IMR-90 (cell line): ENCODE results near the gene KLC1. TPM values are rescaled to one million over a fixed set of nuclear protein-coding genes. Genes with fewer than 3 reads are reported as not detected.

Experiments
- ATAC-seq: fragments of 200-7000 bp; cut with Tn5 transposase; 2 replicates; pipeline ENCODE4 v1.9.1; 2020; ENCODE audit warnings: low read depth, mild to moderate bottlenecking, moderate library complexity
- BruUV-seq: library from RNA; stranded (reverse); fragments of 400-500 nt; replicated peaks from 2 replicates; lab custom pipeline; 2021; lab: Mats Ljungman, UMichigan
- CTCF ChIA-PET: fragments of 300-600 bp; formaldehyde crosslinking; extraction: SDS; loops from one replicate; lab custom pipeline; 2021; ENCODE audit warnings: antibody characterized with exemption; lab: Yijun Ruan, JAX
- POLR2A ChIA-PET: fragments of 300-600 bp; sonication (Branson Sonifier 250); formaldehyde crosslinking; loops from one replicate; lab custom pipeline; 2022; ENCODE audit warnings: antibody characterized with exemption; ENCODE audit not compliant: unreplicated experiment; lab: Charles Lee
- DNase-seq: peaks from one replicate; pipeline ENCODE4 v3.0.0; 2013
- H2AFZ ChIP-seq: replicated peaks from 2 replicates; pipeline ENCODE3; 2013; ENCODE audit warnings: low read length, mild to moderate bottlenecking; ENCODE audit not compliant: poor library complexity
- H2AK5ac ChIP-seq: 2 replicates; pipeline ENCODE4 v1.6.1; 2013; ENCODE audit warnings: low read depth, low read length, inconsistent platforms
- H2AK9ac ChIP-seq: replicated peaks from 2 replicates; pipeline ENCODE3; 2013; ENCODE audit warnings: mild to moderate bottlenecking, low read depth, low read length, moderate library complexity; ENCODE audit not compliant: poor library complexity
- H2BK120ac ChIP-seq: 2 replicates; pipeline ENCODE4 v1.6.1; 2013; ENCODE audit warnings: low read depth, low read length, inconsistent platforms
- H2BK15ac ChIP-seq: 3 replicates; pipeline ENCODE4 v1.6.1; 2013; ENCODE audit warnings: low read depth, low read length, inconsistent platforms
- H2BK20ac ChIP-seq: 2 replicates; pipeline ENCODE4 v1.6.1; 2013; ENCODE audit warnings: low read depth, mild to moderate bottlenecking, inconsistent platforms, low read length, moderate library complexity
- H2BK5ac ChIP-seq: 2 replicates; pipeline ENCODE4 v1.6.1; 2013; ENCODE audit warnings: mild to moderate bottlenecking, low read depth, low read length, inconsistent platforms; ENCODE audit not compliant: poor library complexity, severe bottlenecking
- H3K14ac ChIP-seq: replicated peaks from 2 replicates; pipeline ENCODE4 v1.6.1; 2013; ENCODE audit warnings: low read depth, low read length, inconsistent platforms
- H3K18ac ChIP-seq: 2 replicates; pipeline ENCODE4 v1.6.1; 2013; ENCODE audit warnings: low read depth, low read length, control low read depth
- H3K23ac ChIP-seq: 2 replicates; pipeline ENCODE4 v1.6.1; 2013; ENCODE audit warnings: low read depth, low read length, inconsistent platforms
- H3K27ac ChIP-seq: 2 replicates; pipeline ENCODE4 v1.5.1; 2013; ENCODE audit warnings: mild to moderate bottlenecking, control low read depth, low read length; ENCODE audit not compliant: insufficient read depth
- H3K27me3 ChIP-seq: 2 replicates; pipeline ENCODE4 v1.6.1; 2013; ENCODE audit warnings: low read length; ENCODE audit not compliant: control insufficient read depth, insufficient read depth
- H3K36me3 ChIP-seq: 2 replicates; pipeline ENCODE4 v1.6.1; 2013; ENCODE audit warnings: low read length, mixed read lengths; ENCODE audit not compliant: control insufficient read depth, insufficient read depth
- H3K4ac ChIP-seq: 2 replicates; pipeline ENCODE4 v1.6.1; 2013; ENCODE audit warnings: low read depth, low read length, inconsistent platforms
- H3K4me1 ChIP-seq: 2 replicates; pipeline ENCODE4 v1.6.1; 2013; ENCODE audit warnings: low read length, mixed read lengths; ENCODE audit not compliant: control insufficient read depth, insufficient read depth
- H3K4me2 ChIP-seq: 2 replicates; pipeline ENCODE4 v1.6.1; 2013; ENCODE audit warnings: low read depth, mild to moderate bottlenecking, control low read depth, low read length, moderate library complexity
- H3K4me3 ChIP-seq: 2 replicates; pipeline ENCODE4 v1.5.1; 2013; ENCODE audit warnings: low read depth, mild to moderate bottlenecking, control low read depth, low read length, moderate library complexity; ENCODE audit not compliant: insufficient read depth
- H3K56ac ChIP-seq: 2 replicates; pipeline ENCODE4 v1.6.1; 2013; ENCODE audit warnings: low read length, inconsistent platforms; ENCODE audit not compliant: insufficient read depth; ENCODE audit errors: extremely low read depth
- H3K79me1 ChIP-seq, 2 experiments: 2 replicates each; pipeline ENCODE4 v1.6.1; 2013; ENCODE audit warnings: low read length in 2 of 2, inconsistent platforms in 1 of 2, low read depth in 1 of 2
- H3K9ac ChIP-seq: 2 replicates; pipeline ENCODE4 v1.6.1; 2013; ENCODE audit warnings: low read depth, low read length, control low read depth
- H3K9me1 ChIP-seq: 2 replicates; pipeline ENCODE4 v1.6.1; 2013; ENCODE audit warnings: low read length, inconsistent platforms; ENCODE audit not compliant: insufficient read depth
- H3K9me3 ChIP-seq: 2 replicates; pipeline ENCODE4 v1.6.1; 2013; ENCODE audit warnings: low read length; ENCODE audit not compliant: control insufficient read depth, insufficient read depth
- H4K20me1 ChIP-seq: 2 replicates; pipeline ENCODE4 v1.6.1; 2013; ENCODE audit warnings: low read length, inconsistent platforms; ENCODE audit not compliant: insufficient read depth
- H4K5ac ChIP-seq: 2 replicates; pipeline ENCODE4 v1.6.1; 2013; ENCODE audit warnings: mild to moderate bottlenecking, low read depth, low read length, control low read depth
- H4K8ac ChIP-seq, 2 experiments: 2 replicates each; pipeline ENCODE4 v1.6.1; 2013; ENCODE audit warnings: low read depth in 2 of 2, low read length in 2 of 2, control low read depth in 1 of 2, inconsistent platforms in 1 of 2
- H4K91ac ChIP-seq: 2 replicates; pipeline ENCODE4 v1.6.1; 2013; ENCODE audit warnings: low read depth, low read length, inconsistent platforms; ENCODE audit not compliant: insufficient read depth
- BHLHE40 ChIP-seq: fragments of 150-350 bp; IDR thresholded peaks from 2 replicates; pipeline ENCODE4 v1.6.1; 2016; ENCODE audit warnings: mild to moderate bottlenecking, low read depth, low read length
- CEBPB ChIP-seq: IDR thresholded peaks from 2 replicates; pipeline ENCODE4 v1.6.1; 2012; ENCODE audit warnings: low read depth, low read length, improper control_type of control experiment
- CHD1 ChIP-seq: IDR thresholded peaks from 2 replicates; pipeline ENCODE4 v1.6.1; 2012; ENCODE audit warnings: low read depth, low read length, improper control_type of control experiment
- CTCF ChIP-seq: conservative IDR thresholded peaks from 2 replicates; pipeline ENCODE4 v1.5.1; 2012; ENCODE audit warnings: mild to moderate bottlenecking, low read depth, low read length, improper control_type of control experiment
- FOS ChIP-seq: fragments of 150-350 bp; IDR thresholded peaks from 2 replicates; pipeline ENCODE4 v1.6.1; 2016; ENCODE audit warnings: low read depth, low read length
- MAFK ChIP-seq: IDR thresholded peaks from 2 replicates; pipeline ENCODE4 v1.6.1; 2012; ENCODE audit warnings: low read depth, low read length, improper control_type of control experiment
- MAZ ChIP-seq: IDR thresholded peaks from 2 replicates; pipeline ENCODE4 v1.6.1; 2012; ENCODE audit warnings: low read depth, mild to moderate bottlenecking, low read length, improper control_type of control experiment, moderate library complexity, borderline replicate concordance
- MXI1 ChIP-seq: IDR thresholded peaks from 2 replicates; pipeline ENCODE4 v1.6.1; 2012; ENCODE audit warnings: low read depth, mild to moderate bottlenecking, low read length, moderate library complexity, borderline replicate concordance
- NFE2L2 ChIP-seq: fragments of 150-350 bp; IDR thresholded peaks from 2 replicates; pipeline ENCODE4 v1.6.1; 2016; ENCODE audit warnings: low read depth, mild to moderate bottlenecking, low read length
- POLR2A ChIP-seq: IDR thresholded peaks from 2 replicates; pipeline ENCODE4 v1.6.1; 2012; ENCODE audit warnings: mild to moderate bottlenecking, low read depth, low read length
- RAD21 ChIP-seq: IDR thresholded peaks from 2 replicates; pipeline ENCODE4 v1.6.1; 2012; ENCODE audit warnings: low read length, improper control_type of control experiment
- RCOR1 ChIP-seq: IDR thresholded peaks from 2 replicates; pipeline ENCODE4 v1.6.1; 2012; ENCODE audit warnings: mild to moderate bottlenecking, low read length, improper control_type of control experiment; ENCODE audit not compliant: insufficient replicate concordance
- RFX5 ChIP-seq: IDR thresholded peaks from 2 replicates; pipeline ENCODE4 v1.8.0; 2012; ENCODE audit warnings: low read depth, mild to moderate bottlenecking, low read length, moderate library complexity
- SMC3 ChIP-seq: fragments of 150-350 bp; IDR thresholded peaks from 2 replicates; pipeline ENCODE4 v1.6.1; 2016; ENCODE audit warnings: low read depth, mild to moderate bottlenecking, antibody characterized with exemption, low read length, moderate library complexity
- USF2 ChIP-seq: fragments of 150-350 bp; IDR thresholded peaks from 2 replicates; pipeline ENCODE4 v1.6.1; 2017; ENCODE audit warnings: mild to moderate bottlenecking, antibody characterized with exemption, low read length, low read depth
- WGBS, 2 experiments: methylation state at CpG; one replicate each; pipeline versions ENCODE4 v1.1.5 to v1.1.7; 2013; ENCODE audit warnings: missing lambda C conversion rate in 2 of 2; ENCODE audit not compliant: insufficient read length in 1 of 2; ENCODE audit errors: extremely low coverage in 2 of 2; 5-methylcytosine and 5-hydroxymethylcytosine counted together
- dilution Hi-C: fragments of 300-500 bp; cut with HindIII; formaldehyde crosslinking; loops from one replicate; pipeline ENCODE4 v1.14.3; 2018; ENCODE audit warnings: low sequenced_read_pairs; ENCODE audit not compliant: unreplicated experiment
- in situ Hi-C: fragments of 300-500 bp; cut with MboI; formaldehyde crosslinking; loops from 3 replicates; pipeline ENCODE4 v1.14.3; 2019; ENCODE audit warnings: low sequenced_read_pairs, inconsistent platforms, mixed read lengths
- intact Hi-C: fragments of 100-400 bp; cut with micrococcal nuclease; formaldehyde crosslinking; loops from 2 replicates; pipeline ENCODE4 v1.10.0; 2022
- polyA plus RNA-seq, 3 experiments: library from polyadenylated mRNA; depleted of rRNA; stranded (reverse); fragments of >200 nt; gene quantifications; 2 replicates each; pipeline ENCODE4 v1.2.3, GENCODE V29; 2012; ENCODE audit warnings: low replicate concordance in 1 of 3
- total RNA-seq: library from RNA; depleted of rRNA; stranded (reverse); fragments of >200 nt; gene quantifications from 2 replicates; pipeline ENCODE4 v1.2.3, GENCODE V29; 2012
- TF ChIP-seq, protein P1 (sequence below): fragments of 150-350 bp; IDR thresholded peaks from 2 replicates; pipeline ENCODE4 v1.6.1; 2016; ENCODE audit warnings: low read depth, mild to moderate bottlenecking, low read length, moderate library complexity, borderline replicate concordance

The KLC1 gene
- total and polyA plus RNA-seq, 2 of the 4 experiments (the other 2 are of a cell fraction) = 101 to 157 TPM

DNA sequence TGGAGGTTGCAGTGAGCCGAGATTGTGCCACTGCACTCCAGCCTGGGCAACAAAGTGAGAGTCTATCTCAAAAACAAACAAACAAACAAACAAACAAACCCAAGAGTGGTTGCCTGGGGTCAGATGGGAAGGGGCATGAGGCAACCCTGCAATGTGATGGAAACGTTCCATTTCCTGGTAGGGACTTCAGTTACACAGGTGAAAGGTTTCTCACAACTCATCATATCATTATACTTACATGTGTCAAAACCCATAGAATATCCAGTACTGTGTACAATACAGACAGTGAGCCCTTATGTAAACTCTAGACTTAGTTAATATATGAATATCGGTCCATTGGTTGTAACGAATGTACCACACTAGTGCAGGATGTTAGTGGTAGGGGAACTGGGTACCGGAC is 7.2 kb upstream of the KLC1 start:
- DNase-seq (no peak), ATAC-seq (no peak)
- Histone ChIP-seq H3K23ac (no peak overlapping the region), H3K4ac (no peak overlapping the region), H3K56ac (no peak overlapping the region), H4K8ac (no peak overlapping the region), H2AK5ac (no peak overlapping the region), H3K4me2 (no peak overlapping the region), H3K27me3 (no peaks in the 10 kb centered on the region), H3K27ac (no peak overlapping the region), H3K79me1 (peaks cover 0 to 8% of the 10 kb centered on the region in 2 experiments; a peak in 2 of 4 replicates), H3K9me3 (no peaks in the 10 kb centered on the region), H3K4me3 (no peak overlapping the region), H4K5ac (no peak overlapping the region), H2BK20ac (no peak overlapping the region), H2BK15ac (no peak overlapping the region), H3K4me1 (peaks cover 5% of the 10 kb centered on the region), H2BK5ac (no peak overlapping the region), H3K18ac (no peak overlapping the region), H3K9me1 (peaks cover 9% of the 10 kb centered on the region; the same call in 1 of the 2 replicates), H2AK9ac (no peak overlapping the region), H3K9ac (no peak overlapping the region), H2AFZ (no peak overlapping the region), H3K36me3 (no peaks in the 10 kb centered on the region), H4K91ac (no peak overlapping the region), H4K20me1 (no peaks in the 10 kb centered on the region), H3K14ac (no peak overlapping the region), H2BK120ac (no peak overlapping the region)
- WGBS, 2 experiments = 100% methylated on average over 1 of the region's 5 CpGs; no CpG with 5 or more reads in 1 of the 2 experiments
- in situ Hi-C loops = no loop called here
- CTCF ChIA-PET = no interaction called here
- TF ChIP-seq POLR2A = no peak
- TF ChIP-seq RAD21 = no peak
- TF ChIP-seq NFE2L2 = no peak
- TF ChIP-seq SMC3 = no peak
- TF ChIP-seq BHLHE40 = no peak
- no peak for TF ChIP-seq CEBPB
- TF ChIP-seq MXI1 = no peak
- TF ChIP-seq CHD1 = no peak
- no peak for TF ChIP-seq CTCF
- TF ChIP-seq, protein P1, sequence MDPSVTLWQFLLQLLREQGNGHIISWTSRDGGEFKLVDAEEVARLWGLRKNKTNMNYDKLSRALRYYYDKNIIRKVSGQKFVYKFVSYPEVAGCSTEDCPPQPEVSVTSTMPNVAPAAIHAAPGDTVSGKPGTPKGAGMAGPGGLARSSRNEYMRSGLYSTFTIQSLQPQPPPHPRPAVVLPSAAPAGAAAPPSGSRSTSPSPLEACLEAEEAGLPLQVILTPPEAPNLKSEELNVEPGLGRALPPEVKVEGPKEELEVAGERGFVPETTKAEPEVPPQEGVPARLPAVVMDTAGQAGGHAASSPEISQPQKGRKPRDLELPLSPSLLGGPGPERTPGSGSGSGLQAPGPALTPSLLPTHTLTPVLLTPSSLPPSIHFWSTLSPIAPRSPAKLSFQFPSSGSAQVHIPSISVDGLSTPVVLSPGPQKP = no peak
- TF ChIP-seq MAFK = no peak
- no peak for TF ChIP-seq FOS
- no peak for TF ChIP-seq RCOR1
- no peak for TF ChIP-seq USF2
- TF ChIP-seq MAZ = no peak
- TF ChIP-seq RFX5 = no peak
- POLR2A ChIA-PET = no interaction called here
- intact Hi-C loops = no loop called here
- dilution Hi-C loops = no loop called here
- no TSS peak for BruUV-seq
